GM21619 (cell line): ENCODE data around the gene XXYLT1.

Experiments used
- ATAC-seq: cut with Tn5 transposase; IDR thresholded peaks from one replicate; pipeline ENCODE4 v1.9.1; 2021; ENCODE audit not compliant: unreplicated experiment

The XXYLT1 gene

GRCh38 chr3:195085356-195086130 is 185.4 kb downstream of the XXYLT1 start:
- no peak for ATAC-seq

DNA sequence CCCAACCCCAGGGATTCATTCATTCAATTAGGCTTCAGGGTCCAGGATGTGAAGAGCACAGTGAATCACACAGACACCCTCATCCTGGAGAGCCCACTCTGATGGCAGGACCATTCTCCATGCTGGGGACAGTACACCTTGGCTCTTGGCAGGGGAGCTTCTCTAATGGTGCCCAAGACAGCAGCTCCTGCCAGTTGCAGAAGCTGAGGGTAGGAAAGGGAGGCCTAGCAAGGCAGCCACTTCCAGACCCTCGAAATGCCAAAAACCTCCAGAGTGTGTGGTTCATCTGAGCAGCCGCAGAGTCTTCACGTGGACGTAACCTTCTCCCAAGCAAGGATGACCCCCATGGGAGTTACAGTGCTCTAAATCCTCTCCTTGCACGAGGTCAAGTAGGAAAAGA is 186.2 kb downstream of the XXYLT1 start:
- ATAC-seq = no peak

- no peak for ATAC-seq
Measured at GRCh38 chr3:195083659-195084058, 187.3 kb downstream of the XXYLT1 start.

DNA sequence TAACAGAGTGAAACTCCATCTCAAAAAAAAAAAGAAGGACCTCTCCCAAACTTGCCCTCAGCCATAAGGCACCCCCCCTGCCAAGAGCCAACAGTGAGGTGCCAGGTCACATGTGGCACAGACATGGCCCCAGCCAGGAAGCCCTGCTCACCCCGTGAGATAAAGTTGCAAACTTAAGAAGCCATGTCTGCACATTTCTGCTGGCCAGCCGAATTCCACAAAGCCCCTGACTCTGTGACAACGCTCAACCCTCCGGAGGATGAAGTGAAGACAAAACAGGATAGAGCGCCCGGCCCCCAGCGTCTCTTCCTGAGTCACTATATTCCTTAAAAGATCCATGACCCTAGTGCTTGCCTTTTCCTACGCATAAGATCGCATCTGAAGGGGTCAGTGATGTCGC is 188.1 kb downstream of the XXYLT1 start:
- no peak for ATAC-seq

GRCh38 chr3:195081242-195081963 is 189.6 kb downstream of the XXYLT1 start:
- no peak for ATAC-seq

DNA sequence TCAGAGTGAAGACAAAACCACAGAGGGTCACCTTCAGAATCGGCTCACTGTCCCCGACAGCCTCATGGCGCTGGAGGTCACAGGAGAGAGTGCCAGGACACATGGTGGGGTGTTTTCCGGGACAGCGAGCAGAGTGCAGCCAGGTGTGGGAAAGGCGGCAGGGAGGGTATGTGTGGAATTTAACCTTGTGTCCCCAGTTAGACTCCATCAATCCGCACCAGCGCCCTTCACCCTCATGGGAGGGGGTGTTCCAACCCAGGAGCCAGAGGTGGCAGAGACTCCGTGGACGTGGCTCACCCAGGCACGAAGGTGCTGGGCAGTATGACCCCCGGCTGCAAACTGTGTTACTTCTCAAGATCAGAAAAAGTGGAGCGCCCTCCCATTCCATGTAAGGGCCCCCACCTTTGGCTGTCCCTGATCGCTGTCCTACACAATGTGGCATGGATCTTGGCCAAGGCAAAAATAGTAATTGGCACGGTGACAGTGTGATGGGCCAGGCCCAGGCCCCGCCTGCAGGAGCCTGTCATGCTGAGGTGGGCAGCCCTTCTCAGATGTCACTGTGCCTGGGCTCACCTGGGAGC is 190.3 kb downstream of the XXYLT1 start:
- ATAC-seq = no peak

GRCh38 chr3:195080125-195080524 is 190.8 kb downstream of the XXYLT1 start:
- no peak for ATAC-seq

- no peak for ATAC-seq
Measured at GRCh38 chr3:195079636-195080035, 191.3 kb downstream of the XXYLT1 start.

- ATAC-seq = no peak
Measured at GRCh38 chr3:195078891-195079440, 192.0 kb downstream of the XXYLT1 start.

DNA sequence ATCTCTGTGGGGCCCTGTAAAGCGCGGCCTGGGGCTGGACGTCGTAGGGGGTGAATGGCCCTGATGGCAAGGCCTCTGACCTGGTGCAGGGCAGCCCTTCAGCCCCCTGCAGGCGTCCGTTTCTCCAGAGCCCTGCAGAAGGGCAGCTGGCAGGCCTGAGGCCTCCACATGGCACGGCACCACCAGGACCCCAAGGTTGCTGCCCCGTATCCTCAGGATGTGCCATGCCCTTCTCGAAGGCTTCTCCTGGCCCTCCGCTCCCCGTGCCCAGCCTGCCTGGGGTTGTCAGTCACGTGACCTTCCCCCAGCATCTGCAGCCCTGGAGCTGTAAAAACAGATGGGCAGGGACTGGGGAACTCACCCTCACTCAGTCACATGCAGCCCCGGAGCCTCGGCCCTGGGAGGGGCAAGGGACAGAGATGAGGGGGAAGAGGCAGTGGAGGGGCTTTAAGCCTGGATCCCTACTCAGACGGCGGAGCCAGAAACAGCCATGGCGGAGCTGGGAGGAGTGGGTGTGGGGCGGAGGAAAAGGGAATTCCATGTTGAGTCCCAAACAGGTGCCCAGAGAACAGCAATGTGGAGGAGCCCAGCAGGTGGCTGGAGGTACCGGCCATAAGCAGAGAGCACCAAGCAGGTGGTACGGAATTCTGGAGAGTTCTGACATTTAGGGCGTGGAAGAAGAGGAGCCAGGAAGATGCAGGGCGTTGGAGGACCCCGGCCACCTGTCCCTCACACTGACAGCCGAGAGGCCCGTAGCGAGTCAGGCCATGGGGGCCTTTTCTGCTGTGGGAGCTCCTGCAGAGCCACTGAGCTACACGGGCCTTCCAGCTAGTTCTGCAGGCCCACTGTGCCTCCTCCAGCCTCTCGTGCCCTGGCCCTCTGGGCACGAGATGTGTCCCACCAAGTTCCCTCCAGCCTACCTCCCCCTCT is 193.1 kb downstream of the XXYLT1 start:
- no peak for ATAC-seq

- no peak for ATAC-seq
Measured at GRCh38 chr3:195076981-195077610, 193.9 kb downstream of the XXYLT1 start.

- ATAC-seq = no peak
Measured at GRCh38 chr3:195075941-195076875, 194.8 kb downstream of the XXYLT1 start.

DNA sequence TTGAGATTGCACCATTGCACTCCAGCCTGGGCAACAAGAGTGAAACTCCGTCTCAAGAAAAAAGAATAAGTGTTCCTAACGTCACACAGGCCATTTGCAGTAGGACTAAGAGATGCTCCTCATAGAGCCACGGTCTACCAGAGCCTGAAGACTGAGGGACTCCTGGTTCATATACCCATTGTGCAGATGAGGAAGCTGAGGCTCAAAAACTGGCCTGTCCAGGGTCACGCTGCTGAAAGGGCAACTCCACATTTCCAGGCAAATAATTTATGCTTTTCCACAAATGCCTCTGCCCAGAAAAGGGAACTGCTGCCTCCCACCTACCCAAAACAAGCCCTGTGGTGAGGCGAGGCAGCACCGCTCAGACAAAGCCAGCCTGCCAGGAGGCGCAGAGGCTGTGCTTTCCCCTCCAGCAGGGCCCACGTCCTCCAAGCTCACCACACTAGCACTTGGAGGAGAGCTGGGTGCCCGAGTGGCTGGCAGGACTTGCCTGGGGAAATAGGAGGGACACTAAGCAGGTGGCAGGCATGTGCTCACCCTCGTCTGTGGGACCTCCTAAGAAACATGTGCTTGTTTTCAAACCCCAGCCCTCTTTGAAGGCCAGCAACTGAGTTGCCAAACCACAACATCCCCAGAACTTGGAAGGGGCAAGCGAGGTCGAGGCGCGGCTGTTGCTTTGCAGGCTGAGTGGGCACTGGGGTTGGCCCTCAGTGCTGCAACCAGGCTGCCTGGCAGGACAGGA is 195.6 kb downstream of the XXYLT1 start:
- no peak for ATAC-seq

DNA sequence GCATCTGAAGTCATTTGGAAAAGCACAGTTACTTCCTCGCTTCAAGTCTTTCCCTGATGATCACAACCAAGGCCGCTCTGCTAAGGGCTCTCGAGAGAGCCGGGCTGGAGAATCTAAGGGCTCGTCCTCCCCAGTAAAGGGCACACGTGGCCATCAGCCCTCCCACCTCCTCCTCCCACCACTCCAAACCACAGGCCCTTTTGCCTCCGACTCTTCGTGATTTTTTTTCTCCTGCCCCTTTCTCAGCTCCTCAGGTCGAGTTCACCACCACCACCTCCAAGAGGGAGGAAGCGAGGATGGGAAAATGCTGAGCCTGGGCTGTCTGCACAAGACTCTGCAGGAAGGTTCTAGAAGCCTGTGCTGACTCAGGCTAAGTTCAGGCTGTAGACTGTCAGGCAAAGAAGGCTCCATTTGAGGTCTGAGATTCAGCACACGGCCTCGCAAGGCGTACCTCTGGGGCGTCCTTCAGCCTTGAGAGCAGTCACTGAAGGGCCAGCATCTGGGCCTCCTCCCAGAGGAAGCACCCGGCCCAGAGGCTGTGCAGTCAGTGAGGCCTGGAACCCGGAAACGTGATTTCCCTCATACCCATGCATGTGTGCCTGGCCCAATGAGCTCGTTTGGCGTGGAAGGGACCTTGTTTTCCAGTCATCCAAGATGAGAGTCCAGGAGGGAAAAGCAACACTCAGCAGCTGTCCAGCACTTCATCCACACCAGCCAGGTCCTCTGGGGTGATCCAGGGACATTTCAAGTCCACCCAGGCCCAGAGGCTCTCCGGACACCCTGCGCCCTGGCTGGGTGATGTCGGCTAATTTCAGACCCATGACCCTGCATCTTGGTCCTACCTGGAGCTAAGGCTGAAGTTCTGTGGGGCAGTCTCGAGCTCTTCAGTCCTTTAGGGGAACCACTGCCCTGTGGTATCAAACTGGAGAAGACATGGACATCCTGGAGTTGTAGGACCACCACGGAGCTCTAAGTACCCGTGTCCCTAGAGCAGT is 196.8 kb downstream of the XXYLT1 start:
- no peak for ATAC-seq

DNA sequence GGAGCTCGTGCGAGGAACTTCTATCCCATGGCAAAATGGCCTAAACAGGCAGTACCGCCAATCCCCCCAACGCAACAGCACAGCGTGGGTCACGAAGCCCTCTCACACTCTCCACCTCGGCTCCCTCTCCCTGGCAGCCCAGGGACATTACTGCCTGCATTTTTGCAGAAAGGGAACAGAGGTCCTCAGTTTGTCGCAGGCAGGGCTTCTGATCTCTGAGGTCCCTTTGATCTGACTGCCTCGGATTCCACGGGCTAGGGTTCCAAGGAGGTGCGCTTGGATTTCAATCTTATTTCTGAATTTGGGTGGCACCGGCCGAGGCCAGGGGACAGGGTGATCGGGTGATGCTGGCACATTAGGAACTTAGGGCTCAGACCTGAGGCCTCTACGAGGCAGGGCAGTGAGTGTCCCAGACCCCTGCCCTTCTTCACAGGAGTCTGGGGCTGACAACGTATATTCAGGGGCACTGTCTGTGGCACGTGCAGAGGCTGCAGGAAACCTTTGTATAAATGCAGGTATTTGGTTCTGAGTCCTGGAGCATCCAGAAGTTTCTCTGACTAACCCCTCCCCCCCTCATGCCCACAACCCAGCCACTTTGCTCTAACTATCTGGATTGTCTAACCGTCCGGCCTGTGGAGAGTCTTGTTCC is 197.9 kb downstream of the XXYLT1 start:
- ATAC-seq = no peak

DNA sequence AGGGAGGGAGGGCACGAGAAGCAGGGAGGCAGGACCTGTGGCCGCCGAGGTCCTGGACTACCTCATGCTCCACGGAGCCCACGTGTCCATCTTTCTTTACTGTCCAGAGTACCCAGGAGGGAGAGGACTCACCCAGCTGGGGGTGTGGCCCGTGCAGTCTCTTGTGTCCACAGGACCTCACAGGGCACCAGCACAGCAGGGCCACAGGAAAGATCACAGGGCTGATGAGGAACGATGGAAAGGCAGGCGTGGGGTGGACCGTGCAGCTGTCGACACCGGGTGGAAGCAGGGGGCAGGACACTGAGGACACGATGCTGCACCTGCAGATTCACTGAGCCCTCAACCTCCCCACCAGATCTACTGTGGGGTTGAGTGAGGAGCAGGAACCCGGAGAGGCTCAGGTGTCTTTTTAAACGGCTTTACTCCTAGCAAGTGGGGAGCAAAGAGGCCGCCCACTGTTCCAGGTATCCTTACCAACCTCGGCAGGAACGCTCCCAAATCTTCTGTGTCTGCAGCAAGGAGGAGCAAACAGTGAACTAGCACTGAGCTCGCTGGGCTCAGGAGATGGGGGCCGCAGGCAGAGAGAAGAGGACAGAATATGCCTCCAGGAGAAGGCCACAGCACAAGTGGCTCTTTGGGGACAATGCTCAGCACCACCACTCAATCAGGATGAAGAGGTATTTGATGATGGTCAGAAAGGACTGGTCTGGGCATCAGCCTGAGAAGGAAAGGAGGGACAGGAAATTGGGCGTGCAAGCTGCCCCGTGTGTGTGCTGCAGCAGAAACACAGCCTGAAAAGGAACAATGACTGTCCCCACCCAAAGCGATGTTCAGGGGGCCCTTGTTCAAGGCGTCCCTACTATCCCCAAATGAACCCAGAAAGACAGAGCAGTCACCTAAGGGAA is 198.8 kb downstream of the XXYLT1 start:
- no peak for ATAC-seq
